ENCODE results near the gene LST1.

The LST1 gene

DNA sequence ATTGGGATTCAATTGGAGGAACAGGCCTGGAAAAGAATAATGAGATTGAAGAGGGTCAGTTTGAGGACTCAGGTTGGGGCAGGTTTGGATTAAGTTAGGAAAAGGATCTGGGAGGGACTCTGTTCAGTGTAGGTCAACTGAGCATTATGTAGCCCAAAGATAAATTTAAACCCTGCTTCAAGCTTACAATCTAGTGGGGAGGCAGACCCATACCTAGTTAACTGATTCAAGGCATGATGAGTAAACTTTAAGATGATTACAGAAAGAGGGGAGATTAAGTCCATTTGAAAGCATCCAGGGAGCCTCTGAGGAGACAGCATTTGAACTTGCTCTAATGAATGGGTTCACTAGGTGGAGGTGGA, 25.4 kb upstream of the LST1 start:
- DNase-seq, result no peak

DNA sequence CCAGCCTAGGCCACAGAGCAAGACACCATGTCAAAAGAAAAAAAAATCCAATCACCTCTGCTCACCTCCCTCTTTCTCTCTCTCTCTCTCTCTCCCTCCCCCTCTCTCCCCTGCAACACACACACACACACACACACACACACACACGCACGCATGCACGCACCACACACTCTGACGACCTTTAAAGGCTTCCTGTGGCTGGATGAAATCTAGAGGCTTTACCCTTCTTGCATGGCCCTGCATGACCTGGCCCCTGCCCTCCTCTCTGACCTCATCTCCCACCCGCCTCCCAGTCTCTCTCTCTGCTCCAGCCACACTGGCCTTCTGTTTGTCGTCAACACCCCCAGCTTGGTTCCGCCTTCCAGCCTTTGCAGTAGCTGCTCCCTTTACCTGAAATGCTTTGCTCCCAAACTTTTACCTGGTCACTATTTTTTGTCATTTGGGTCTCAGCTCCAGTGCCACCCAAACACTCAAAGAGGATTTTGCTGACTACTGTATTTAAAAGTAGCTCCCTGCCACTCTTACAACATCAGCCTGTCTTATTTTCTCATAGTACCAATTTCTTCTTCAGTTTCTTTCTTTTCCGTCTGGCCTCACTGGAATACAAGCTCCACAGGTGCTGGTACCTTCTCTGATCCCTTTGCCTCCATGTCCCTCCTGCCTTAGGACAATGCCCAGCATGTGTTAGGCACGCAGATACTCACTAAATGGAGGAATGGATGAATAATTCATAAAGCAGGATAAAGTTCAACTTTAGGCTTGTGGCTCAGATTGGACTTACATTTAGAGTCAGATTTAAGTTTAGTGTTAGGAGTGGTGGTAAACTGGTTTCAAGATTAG, 18.3 kb upstream of the LST1 start:
- peak; percentile 63 for DNase-seq

DNA sequence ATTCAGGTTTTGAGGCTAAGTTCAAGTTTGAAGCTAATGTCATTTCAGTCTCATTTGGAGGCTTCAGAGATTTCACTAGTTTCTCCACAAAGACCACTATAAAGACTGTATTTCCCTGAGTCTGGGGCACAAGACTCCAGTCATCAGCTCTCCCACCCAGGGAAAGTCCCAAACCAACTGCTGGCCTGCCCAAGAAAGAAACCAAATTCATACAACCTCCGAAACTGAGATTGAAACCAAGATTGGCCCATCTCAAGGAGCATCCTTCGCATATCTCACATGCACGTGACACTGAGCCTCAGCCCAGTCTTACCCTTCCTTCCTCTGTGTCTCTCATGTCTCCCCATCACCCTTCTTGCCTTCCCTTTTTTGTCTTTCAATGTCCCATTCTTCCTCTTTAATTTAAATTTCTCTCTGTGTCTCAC, 17.5 kb upstream of the LST1 start:
- DNase-seq, result peak; percentile 81

DNA sequence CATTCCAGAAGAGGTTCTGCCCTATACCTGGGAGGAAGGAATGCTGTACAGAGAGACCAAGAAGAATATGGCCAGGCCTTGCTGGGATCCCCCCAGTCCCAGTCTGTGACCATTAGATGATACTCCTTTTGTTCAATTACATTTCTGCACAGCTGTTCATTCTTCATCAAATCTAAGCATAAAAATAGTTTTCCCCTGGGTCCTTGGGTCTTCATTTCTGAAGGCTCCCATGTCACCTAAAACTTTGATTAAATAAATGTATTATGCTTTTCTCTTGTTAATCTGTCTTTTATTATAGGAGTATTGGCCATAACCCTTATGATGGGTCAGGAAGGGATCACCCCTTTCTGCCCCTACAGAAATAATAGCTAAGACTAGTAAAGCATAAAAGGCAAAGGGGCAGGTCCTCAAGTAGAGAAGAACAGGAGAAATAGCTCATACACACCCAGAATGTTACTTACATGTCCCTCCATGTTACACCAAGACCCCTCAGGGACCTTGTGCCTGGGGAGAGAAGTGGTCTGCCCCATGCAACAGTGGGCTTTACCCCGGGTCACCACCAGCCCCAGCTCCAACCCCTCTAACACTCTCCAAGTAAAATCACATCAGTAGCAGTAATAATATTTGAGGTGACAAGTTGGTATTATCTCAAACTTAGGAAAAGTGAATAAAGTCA, 16.1 kb upstream of the LST1 start:
- no peak for DNase-seq

DNA sequence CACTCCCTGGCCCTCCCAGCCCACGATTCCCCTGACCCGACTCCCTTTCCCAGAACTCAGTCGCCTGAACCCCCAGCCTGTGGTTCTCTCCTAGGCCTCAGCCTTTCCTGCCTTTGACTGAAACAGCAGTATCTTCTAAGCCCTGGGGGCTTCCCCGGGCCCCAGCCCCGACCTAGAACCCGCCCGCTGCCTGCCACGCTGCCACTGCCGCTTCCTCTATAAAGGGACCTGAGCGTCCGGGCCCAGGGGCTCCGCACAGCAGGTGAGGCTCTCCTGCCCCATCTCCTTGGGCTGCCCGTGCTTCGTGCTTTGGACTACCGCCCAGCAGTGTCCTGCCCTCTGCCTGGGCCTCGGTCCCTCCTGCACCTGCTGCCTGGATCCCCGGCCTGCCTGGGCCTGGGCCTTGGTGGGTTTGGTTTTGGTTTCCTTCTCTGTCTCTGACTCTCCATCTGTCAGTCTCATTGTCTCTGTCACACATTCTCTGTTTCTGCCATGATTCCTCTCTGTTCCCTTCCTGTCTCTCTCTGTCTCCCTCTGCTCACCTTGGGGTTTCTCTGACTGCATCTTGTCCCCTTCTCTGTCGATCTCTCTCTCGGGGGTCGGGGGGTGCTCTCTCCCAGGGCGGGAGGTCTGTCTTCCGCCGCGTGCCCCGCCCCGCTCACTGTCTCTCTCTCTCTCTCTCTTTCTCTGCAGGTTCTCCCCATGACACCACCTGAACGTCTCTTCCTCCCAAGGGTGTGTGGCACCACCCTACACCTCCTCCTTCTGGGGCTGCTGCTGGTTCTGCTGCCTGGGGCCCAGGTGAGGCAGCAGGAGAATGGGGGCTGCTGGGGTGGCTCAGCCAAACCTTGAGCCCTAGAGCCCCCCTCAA, 13.8 kb upstream of the LST1 start, which contains the start of gene LTA:
TSS of gene LTA (plus strand) at position 249 of the 871 bp plus-strand sequence. CDS start at position 703, 454 bp downstream.
- DNase-seq, result peak; percentile 89

DNA sequence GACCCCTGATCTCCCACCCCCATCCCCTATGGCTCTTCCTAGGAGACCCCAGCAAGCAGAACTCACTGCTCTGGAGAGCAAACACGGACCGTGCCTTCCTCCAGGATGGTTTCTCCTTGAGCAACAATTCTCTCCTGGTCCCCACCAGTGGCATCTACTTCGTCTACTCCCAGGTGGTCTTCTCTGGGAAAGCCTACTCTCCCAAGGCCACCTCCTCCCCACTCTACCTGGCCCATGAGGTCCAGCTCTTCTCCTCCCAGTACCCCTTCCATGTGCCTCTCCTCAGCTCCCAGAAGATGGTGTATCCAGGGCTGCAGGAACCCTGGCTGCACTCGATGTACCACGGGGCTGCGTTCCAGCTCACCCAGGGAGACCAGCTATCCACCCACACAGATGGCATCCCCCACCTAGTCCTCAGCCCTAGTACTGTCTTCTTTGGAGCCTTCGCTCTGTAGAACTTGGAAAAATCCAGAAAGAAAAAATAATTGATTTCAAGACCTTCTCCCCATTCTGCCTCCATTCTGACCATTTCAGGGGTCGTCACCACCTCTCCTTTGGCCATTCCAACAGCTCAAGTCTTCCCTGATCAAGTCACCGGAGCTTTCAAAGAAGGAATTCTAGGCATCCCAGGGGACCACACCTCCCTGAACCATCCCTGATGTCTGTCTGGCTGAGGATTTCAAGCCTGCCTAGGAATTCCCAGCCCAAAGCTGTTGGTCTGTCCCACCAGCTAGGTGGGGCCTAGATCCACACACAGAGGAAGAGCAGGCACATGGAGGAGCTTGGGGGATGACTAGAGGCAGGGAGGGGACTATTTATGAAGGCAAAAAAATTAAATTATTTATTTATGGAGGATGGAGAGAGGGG, 12.6 kb upstream of the LST1 start:
- no peak for DNase-seq

DNA sequence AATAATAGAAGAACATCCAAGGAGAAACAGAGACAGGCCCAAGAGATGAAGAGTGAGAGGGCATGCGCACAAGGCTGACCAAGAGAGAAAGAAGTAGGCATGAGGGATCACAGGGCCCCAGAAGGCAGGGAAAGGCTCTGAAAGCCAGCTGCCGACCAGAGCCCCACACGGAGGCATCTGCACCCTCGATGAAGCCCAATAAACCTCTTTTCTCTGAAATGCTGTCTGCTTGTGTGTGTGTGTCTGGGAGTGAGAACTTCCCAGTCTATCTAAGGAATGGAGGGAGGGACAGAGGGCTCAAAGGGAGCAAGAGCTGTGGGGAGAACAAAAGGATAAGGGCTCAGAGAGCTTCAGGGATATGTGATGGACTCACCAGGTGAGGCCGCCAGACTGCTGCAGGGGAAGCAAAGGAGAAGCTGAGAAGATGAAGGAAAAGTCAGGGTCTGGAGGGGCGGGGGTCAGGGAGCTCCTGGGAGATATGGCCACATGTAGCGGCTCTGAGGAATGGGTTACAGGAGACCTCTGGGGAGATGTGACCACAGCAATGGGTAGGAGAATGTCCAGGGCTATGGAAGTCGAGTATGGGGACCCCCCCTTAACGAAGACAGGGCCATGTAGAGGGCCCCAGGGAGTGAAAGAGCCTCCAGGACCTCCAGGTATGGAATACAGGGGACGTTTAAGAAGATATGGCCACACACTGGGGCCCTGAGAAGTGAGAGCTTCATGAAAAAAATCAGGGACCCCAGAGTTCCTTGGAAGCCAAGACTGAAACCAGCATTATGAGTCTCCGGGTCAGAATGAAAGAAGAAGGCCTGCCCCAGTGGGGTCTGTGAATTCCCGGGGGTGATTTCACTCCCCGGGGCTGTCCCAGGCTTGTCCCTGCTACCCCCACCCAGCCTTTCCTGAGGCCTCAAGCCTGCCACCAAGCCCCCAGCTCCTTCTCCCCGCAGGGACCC, 11.7 kb upstream of the LST1 start:
- peak; percentile 77 for DNase-seq

DNA sequence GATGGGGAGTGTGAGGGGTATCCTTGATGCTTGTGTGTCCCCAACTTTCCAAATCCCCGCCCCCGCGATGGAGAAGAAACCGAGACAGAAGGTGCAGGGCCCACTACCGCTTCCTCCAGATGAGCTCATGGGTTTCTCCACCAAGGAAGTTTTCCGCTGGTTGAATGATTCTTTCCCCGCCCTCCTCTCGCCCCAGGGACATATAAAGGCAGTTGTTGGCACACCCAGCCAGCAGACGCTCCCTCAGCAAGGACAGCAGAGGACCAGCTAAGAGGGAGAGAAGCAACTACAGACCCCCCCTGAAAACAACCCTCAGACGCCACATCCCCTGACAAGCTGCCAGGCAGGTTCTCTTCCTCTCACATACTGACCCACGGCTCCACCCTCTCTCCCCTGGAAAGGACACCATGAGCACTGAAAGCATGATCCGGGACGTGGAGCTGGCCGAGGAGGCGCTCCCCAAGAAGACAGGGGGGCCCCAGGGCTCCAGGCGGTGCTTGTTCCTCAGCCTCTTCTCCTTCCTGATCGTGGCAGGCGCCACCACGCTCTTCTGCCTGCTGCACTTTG, 10.7 kb upstream of the LST1 start, which contains the start of gene TNF:
TSS of gene TNF (plus strand) at position 231 of the 567 bp plus-strand sequence. CDS start at position 408, 177 bp downstream.
- peak; percentile 92 for DNase-seq

DNA sequence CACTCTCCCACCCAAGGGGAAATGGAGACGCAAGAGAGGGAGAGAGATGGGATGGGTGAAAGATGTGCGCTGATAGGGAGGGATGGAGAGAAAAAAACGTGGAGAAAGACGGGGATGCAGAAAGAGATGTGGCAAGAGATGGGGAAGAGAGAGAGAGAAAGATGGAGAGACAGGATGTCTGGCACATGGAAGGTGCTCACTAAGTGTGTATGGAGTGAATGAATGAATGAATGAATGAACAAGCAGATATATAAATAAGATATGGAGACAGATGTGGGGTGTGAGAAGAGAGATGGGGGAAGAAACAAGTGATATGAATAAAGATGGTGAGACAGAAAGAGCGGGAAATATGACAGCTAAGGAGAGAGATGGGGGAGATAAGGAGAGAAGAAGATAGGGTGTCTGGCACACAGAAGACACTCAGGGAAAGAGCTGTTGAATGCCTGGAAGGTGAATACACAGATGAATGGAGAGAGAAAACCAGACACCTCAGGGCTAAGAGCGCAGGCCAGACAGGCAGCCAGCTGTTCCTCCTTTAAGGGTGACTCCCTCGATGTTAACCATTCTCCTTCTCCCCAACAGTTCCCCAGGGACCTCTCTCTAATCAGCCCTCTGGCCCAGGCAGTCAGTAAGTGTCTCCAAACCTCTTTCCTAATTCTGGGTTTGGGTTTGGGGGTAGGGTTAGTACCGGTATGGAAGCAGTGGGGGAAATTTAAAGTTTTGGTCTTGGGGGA, 10.0 kb upstream of the LST1 start:
- DNase-seq, result no peak

DNA sequence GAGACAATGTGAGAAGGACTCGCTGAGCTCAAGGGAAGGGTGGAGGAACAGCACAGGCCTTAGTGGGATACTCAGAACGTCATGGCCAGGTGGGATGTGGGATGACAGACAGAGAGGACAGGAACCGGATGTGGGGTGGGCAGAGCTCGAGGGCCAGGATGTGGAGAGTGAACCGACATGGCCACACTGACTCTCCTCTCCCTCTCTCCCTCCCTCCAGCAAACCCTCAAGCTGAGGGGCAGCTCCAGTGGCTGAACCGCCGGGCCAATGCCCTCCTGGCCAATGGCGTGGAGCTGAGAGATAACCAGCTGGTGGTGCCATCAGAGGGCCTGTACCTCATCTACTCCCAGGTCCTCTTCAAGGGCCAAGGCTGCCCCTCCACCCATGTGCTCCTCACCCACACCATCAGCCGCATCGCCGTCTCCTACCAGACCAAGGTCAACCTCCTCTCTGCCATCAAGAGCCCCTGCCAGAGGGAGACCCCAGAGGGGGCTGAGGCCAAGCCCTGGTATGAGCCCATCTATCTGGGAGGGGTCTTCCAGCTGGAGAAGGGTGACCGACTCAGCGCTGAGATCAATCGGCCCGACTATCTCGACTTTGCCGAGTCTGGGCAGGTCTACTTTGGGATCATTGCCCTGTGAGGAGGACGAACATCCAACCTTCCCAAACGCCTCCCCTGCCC, 9.0 kb upstream of the LST1 start:
- DNase-seq, result peak; percentile 67

DNA sequence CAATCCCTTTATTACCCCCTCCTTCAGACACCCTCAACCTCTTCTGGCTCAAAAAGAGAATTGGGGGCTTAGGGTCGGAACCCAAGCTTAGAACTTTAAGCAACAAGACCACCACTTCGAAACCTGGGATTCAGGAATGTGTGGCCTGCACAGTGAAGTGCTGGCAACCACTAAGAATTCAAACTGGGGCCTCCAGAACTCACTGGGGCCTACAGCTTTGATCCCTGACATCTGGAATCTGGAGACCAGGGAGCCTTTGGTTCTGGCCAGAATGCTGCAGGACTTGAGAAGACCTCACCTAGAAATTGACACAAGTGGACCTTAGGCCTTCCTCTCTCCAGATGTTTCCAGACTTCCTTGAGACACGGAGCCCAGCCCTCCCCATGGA, 8.5 kb upstream of the LST1 start:
- no peak for DNase-seq

DNA sequence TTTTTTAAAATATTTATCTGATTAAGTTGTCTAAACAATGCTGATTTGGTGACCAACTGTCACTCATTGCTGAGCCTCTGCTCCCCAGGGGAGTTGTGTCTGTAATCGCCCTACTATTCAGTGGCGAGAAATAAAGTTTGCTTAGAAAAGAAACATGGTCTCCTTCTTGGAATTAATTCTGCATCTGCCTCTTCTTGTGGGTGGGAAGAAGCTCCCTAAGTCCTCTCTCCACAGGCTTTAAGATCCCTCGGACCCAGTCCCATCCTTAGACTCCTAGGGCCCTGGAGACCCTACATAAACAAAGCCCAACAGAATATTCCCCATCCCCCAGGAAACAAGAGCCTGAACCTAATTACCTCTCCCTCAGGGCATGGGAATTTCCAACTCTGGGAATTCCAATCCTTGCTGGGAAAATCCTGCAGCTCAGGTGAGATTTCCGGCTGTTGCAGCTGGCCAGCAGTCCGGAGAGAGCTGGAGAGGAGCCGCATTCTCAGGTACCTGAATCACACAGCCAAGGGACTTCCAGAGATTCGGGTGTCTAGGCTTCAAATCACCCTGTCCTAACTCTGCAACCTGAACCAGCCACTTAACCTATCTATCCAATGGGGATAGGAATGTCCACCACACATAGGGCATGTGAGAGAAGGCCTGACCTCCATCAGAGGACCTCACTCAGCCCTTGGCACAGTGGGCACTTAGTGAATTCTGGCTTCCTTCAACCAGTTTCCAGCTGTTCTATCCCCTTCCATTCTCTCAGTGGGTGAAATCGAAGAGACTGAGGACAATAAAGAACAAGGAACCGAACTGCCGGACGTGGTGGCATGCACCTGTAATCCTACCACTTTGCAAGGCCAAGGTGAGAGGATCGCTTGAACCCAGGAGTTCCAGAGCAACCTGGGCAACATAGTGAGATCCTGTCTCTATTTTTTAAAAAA, 7.6 kb upstream of the LST1 start:
- DNase-seq, result peak; percentile 47

DNA sequence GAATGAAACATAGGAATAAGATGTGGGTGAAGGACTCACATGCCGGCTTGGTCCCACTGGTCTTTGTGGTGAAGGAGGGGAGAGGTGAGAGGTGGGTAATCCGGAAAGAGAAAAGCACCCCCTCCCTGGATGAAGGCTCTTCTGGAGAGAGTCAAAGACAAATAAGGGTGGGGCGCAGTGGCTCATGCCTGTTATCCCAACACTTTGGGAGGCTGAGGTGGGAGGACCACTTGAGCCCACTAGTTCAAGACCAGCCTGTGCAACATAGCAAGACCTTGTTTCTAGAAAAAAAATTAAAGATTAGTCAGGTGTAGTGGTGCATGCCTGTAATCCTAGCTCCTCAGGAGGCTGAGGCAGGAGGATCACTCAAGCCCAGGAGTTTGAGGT, 7.0 kb upstream of the LST1 start:
- DNase-seq, result peak; percentile 34

DNA sequence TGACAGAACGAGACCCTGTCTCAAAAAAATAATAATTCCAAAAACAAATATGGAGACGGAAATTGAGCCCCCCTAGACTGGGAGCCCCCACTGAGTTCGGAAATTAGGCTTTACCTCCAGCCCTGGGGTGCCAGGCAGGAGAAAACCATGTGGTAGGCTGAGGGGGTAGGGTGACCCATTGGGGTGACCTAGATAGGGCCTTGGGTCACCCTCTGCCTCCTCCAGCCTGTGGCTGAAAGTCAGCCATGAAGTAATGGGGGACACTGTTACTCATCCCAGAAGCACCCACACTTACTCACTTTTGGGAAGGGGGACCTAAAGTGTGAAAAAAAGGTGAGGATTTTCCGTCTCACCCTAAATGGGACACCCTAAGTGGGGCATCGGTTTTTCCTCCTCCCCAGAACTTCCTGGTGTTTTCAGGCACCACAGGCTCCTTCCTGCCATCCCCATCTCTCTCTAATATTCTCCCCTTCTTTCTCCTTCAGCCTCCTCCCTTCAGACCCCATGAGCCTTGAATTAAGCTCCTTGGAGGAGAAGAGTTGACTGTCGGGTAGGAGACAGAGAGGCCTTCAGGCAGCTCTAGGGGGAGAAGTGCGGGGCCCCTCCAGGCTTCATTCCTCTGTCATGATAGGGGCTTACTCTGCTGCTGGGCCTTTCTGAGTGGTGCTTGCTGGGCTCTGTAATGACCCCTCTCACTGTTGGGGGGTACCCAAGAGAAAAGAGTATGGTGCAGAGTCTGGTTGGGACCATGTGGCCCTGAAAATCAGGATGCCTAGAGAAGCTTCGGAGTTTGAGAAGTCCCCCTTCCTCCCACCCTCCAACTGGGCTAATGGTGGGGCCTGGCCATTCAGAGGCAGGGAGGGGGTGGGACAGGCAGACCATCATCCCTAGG, 6.3 kb upstream of the LST1 start:
- DNase-seq, result peak; percentile 51

DNA sequence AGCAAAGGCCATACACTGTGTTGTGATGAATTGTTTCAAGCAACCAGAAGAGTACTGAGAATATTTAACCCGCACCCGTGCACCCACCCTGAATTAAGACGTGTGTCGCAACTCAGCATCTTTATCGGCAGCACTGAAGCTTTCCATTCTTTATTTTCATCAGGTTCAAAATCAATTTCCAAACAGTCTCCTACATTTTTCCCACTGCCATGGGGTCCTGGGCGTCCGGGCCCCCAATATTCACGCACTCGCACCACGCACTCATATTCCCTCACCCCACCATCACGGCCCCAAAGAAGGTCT, 5.7 kb upstream of the LST1 start:
- DNase-seq, result peak; percentile 28

DNA sequence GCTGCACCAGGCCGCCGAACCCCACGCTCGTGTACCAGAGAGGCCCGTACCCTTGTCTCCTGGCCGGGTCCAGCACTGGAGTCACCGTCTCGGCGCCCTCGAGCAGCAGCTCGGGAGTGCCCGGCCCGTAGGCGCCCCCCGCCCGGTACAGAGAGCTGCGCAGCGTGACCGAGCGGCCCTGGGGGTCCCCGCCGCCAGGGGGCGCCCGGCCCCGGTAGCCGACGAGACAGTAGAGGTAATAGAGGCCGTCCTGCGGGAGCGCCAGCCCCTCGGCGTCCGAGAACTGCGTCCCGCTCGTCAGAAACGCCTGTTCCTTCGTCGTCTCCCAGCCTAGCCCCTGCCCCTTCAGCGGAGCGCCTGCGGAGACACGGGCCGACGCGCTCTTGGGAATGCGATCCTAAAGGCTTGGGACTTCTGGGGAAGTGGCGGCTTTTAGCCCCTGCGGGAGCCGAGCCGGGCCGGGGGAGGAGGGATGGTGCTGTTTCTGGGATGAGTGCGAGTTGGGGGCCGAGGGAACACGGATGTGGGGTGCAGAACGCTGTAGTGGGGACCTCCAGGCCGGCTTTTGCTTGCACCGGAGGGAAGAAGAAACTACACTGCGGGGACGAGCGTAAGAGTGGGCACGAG, 5.2 kb upstream of the LST1 start:
- peak; percentile 92 for DNase-seq

Measured in activated CD4-positive, alpha-beta T cell treated with anti-CD3 and anti-CD28 coated beads for 48 hours (primary cell).